ENCODE data around the gene SHB.

SHB gene

DNA sequence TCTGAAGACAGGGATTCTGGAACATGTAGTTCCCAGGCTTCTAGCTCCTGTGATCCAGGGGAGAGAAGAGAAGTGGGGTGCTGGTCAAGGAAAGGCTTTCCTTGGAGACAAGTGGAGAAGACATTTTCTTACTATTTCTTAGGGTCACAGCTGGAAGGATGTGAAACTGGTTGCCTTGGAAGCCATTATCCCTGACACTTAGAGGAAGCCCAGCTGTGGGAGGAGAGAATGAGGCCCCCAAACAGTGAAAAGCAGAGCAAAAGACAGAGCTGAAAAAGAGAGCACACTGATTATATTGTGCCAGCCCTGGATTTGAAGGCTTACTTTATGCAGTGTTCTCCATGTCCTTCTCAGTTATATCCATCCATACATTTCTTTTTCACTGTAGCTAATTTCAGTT is 17.5 kb upstream of the SHB start:
- no peak for FAIRE-seq

DNA sequence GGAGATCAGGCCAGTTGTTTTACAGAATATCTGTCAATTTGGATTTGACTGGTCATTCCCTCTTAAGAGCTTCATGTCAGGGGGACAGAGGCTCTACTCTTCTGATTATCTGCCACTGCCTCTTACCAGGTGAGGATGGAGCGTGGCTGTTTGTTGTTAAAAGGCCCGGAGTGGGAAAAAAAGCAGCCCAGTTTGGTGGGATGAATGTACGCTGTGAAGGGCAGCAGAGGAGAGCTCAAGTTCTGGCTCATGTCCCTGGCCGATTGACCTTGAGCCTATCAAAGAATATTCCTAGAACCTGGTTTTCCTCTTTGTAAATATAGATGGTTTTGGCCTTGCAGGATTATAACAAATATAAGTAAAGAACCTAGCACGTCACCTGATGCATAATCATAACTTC is 16.3 kb upstream of the SHB start:
- no peak for FAIRE-seq

DNA sequence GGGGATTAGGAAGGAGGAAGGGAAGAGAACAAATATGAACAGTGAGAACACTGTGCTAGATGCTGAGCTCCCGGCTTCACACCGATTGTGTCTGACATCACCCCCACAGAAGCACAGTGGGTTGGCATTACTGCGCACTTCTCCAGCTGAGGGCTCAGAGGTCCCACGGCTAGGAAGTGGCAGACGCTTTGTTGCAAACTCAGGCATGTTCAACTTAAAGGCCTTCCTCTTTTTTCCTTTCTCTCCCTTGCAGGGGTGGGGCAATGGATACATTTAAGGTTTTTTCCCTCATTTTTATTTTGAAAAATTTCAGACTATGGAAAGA is 15.5 kb upstream of the SHB start:
- no peak for FAIRE-seq

DNA sequence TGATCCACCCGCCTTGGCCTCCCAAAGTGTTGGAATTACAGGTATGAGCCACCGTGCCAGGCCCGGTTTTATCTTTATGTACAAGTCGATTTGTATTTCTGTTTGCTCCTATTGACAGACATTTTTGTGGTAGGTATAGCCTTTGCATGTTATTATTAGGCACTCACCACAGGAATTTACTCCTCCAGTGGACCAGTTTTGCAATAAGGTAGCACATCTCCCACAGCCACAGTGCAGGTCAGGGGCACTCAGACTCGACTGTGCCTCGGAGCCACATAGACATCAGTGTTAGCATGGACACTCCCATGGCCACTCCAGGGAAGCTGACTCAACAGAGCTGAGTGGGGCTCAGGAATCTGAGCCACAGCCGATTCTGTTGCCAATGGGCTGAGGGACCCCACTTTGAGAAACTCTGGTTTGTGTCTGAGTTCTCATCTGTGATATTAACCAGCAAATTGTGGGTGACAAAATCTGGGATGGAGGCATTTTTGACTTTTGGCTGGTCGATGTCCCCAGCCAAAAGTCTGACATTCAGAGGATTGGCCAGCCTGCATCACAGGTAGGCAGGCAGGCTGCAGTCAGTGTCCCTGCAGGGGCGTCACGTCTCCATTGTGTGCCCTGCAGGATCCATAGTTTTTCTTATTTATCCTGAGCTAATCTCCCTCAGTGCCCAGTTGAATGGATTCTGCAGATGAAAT is 15.0 kb upstream of the SHB start:
- FAIRE-seq = no peak

DNA sequence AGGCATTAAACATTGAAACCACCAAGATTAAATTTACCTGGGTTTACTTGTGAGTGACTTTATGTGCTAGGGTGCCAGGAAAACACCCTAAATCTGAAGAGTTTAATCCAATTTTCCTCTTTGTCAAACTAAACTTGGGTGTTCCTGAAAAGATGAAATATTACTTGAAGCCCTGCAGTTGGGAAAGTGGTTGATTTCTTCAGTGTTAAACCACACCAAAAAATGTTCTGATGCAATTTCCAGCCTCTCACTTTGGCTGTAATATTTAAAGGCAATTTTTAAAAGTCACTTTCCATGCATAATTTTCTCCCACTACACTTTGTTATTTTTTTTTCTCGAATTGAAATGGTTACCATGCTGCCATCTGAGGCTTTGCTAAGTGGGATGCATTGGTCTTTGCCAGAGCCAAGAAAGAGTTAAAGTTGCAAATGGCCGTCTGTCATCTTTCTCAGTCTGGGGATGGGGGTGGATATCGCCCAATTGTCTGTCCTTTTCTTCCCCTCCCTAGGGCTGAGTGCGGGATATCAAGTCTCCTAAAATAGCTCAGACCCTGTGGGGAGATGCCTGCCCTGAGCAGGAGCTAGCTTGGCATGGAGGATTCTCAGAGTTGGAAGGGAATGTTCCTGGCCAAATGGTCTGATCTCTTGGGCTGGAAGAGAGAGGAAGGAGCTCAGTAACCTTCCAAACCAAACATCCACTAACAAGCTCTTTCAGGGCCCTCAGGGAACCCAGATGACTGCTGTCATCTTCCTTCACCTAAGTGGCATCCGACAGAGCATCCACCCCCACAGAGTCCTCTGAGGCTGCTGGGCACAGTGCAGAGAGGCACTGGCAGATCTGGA is 13.6 kb upstream of the SHB start:
- no peak for FAIRE-seq

DNA sequence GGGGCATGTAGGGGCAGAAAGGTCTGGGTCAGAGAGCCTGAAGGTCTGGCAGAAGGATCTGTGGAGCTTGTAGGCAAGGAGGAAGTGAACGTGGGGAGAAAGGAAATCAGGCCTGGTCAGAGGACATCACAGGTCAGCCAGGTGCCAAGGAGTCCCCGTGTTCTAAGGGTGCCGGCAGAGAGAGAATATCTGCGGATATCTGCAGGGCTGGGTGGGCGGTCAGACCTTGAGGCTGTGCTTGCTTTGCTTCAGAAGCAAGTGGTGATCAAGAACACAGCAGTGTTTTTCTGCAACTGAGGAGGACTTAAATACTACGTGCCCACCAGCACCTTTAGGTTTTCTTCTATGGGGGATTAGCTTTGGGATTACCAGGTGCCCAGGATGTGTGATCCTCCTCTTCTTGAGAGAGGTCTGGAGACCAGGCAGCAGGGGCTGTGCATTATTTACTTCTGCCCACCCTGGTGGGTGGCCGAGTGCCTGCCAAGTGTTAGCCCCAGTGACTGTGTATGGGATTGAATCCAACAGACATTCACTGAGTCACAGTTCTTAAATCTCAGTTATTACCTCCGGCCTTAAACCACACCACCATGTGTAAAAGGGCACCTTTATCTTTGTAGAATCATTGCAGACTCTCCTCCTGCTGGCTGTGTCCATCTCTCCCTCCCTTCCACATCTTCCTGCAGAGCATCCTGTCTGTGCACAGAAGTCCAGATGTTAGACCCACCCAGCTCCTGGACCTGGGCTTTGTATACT is 12.5 kb upstream of the SHB start:
- FAIRE-seq = no peak

DNA sequence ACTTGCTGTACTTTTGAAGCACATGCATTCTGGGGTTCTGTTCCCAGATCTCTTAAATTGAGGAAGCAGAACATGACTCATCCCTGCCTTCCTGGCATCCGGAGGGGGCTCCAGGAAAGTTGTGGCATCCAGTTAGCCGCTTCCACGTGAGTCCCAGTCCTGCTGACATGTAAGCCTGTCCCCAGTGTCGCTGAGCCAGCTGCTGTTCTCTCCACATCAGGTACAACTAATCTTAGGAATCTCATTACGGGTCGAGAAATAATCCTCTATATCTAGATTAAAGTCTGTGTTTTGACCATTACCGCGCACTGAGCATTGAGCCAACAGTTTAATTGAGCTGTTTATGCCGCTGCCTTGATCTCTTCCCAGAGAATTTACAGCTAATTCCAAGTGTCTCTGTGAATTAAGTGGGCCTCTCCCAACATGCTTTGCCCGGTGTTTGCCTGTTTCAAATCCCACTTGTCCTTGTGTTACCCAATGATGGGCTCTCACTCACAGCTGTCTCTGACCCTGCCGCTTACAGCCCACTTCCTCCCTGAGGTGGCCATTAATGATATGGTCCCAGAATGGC is 10.5 kb upstream of the SHB start:
- FAIRE-seq = no peak

DNA sequence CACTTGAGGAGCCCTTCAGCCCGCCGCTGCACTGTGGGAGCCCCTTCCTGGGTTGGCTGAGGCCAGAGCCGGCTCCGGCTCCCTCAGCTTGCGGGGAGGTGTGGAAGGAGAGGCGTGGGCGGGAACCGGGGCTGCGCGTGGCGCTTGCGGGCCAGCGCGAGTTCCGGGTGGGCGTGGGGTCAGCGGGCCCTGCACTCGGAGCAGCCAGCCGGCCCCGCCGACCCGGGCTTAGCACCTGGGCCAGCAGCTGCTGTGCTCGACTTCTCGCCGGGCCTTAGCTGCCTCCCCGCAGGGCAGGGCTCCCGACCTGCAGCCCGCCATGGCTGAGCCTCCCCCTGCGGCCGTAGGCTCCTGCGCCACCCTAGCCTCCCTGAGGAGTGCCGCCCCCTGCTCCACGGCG is 6.2 kb upstream of the SHB start:
- no peak for FAIRE-seq

DNA sequence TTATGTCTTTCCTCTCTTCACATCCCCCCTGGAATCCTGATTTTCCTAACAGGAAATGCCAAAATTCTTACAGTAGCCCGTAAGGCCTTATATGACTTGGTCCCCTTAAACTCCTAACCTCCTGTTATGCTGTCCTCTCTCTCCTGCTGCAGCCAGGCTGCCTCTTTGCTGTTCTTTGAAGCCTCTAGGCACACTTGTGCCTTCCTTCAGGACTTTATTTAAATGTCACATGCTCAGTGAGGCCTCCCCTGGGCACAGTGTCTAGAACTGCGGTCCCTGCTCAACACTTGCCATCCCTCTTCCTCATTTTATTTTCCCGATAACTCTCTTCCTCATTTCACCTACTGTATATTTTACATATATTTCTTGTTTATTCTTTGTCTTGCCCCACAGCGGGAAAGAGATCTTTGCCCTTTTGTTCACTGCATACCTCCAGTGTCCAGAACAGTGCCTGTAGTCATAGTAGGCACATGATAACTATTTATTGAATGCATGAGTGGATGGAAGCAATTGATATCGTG is 5.5 kb upstream of the SHB start:
- FAIRE-seq = no peak

DNA sequence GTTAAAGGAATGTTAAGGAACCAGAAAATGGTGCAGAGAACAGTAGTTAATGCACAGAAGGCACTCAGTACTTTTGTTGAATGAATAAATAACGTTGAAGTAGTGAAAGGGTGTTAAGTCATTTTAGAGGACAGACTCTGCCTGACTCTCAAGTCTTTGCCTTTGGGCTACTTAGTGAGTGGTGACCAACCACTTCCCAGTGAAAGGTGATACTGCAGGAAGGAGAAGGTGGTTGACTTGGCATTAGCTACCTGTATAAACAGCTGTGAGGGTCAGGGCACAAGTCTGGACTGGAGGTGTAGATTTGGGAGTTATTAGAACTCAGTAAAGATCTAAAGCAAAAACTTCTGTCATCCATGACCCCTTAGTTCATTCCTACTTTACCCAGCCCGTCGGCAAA is 4.9 kb upstream of the SHB start:
- FAIRE-seq = no peak

DNA sequence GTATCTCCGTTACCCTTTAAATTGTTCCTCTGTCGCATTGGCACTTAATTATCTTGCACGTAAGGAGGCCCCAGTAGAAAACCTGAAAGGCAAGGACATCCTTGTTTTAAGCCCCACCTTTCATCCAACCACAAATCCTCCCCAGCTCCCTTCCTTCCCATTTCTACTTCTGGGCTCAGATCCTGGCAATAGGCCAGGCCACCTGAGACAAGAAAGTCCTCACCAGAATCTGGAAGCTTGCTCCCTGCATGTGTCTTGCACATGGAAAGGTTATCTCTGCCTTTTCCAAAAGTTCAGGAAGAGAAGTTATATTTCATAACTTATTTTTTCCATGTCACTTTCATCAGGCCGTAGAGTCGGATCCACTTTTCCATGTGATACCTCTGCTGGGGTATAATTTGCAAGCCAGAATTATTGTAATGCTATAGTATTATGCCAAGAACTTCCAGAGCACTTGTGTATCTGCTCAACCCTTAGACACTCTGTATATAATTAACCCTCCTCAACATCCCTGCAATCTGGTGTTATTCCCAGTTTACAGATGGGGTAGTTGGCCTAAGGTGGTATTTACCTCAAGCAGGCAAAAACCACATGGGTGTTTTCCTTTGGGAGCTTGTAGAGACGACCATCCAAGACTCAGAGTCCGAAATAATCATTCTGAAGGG is 2.6 kb upstream of the SHB start:
- FAIRE-seq = no peak

DNA sequence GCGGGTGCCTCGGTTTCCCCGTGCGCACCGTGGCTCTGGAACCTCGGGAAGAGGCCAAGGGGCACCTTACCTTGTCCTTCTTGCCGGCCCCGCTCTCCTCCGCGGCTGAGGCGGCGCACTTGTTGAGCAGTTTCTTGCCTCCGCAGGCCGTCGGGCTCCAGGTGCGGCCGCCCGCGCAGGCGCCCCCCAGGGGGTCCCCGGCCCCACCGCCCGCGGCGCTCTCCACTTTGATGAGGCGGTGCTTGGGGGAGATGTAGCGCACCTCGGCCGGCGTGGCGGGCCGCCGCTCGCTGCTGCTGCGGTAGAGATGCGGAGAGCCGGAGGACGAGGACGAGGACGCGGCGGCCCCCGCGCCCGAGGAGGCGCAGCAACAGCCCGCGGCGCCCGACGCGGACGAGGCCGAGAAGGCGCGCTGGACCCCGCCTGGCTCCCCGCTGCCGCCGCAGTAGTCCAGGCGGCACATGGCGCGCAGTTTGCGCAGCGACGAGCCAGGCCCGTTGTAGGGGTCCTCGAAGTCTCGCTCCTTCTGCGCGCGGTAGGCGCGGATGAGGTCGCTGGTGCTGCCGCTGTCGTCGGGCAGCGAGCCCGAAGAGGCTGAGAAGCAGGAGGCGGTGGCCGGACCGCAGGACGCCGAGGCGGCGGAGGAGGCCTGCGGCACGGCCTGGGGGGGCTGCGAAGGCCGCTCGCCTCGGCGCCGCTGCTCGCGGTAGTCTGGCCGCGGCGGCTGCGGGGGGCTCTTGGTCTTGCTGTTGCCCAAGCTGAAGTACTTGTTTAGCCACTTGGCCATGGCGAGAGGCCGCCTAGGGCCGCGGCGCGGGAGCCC is 957 bp downstream of the SHB start:
- FAIRE-seq = no peak

DNA sequence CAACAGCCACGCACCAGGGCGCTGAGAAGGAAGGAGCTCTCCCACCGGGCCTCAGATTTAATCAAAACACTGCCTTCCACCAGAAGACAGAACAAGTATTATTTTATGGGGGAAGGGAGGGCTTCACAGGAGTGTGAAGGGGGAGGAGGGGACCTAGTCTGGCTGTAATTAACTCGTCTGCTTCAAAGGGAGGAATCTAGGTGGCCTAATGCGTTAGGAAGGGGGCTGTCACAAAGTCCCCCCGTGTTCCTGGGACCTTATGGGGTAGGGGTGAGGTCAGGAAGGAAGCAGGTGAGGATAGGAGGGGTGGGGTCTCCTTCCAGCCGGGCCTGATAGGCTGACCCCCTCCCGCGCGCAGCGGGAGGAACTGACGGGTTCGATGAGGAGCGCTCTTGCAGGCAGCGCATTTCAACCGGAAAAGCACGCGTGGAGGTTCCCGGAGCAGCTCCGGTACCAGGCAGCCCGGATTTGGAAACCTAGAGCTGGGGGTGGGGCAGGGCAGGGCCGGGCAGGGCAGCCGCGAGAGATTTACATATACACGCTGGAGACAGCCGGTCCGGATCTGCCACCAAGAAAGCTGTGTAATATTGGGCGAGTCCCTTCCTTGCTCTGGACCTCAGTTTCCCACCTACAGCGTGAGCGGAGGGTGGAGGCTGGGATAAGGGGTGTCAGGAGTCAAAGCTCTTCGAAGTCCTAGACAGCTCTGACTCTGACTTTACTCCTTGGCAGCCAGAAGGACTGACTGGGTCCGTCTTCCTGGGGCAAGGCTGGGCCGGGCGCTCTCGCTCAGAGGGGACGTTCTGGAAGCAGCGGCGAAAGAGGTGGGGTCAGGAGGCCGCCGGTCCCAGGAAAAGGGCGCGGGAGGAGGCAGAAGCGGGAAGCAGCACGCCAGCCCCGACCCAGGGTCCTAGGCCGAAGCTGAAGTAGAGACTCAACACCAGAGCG is 1.8 kb downstream of the SHB start:
- FAIRE-seq = no peak

DNA sequence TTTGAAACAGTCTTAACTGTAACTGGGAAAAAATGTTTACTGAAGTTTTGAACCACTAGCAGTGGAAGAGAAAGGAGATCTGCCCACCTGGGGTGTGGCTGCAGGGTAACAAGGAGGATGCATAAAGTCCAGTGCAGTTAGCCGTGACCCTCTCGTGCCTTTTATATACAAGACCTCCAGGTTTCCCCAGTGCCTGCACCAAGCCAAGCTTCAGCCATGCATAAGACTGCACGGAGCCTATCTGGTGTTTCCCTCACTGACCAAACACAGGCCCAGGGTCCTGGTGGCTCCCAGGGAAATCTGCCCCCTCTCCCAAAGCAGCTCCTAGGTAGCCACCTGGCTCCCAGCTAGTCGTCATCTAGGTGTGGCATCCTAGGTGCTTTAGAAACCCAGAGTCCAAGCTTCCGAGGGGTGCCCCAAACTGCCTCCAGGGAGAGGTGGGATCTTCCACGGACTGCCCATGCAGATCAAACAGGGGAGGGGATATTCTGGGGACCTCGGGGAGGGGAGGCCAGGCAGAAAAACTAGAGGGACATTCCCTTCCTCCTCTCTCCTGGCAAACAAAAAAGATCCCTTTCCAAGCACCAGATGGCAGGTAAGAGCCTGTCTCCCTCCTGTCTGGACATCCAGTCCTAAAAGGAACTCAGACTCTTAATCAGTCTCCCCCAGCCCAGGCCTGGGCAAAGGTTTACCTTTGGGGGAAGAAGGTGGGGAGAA is 2.7 kb downstream of the SHB start:
- no peak for FAIRE-seq

DNA sequence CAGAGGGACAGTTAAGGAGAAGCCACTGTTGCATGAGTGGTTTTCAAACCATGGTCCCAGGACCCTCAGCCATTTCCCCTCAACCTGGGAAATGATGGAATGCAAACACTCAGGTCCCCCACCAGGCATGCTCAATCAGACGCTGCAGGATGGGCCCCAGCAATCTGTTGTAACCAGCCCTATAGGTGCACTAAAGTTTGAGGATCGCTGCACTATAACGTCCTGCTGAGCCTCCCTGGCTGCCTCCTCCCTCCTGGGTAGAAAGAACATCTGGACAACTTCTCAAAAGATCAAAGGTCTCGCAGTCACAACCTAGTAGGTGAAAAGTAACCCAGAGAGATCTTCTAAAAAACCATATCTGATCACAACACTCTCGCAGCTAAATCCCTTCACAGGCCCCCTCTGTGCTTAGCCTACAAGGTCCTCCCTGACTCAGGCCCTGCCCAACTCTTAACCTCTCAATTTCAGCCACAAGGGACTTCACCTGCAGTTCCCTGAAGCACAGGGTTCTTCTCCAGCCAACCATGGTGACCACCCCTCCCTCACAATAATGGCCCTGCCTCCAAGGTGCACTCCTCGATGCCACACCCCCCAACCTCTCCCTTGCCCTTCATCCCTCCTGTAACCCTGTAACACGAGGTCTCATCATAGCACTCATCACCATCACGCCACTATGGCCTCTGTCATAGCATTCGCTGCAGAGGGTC is 3.5 kb downstream of the SHB start:
- no peak for FAIRE-seq

DNA sequence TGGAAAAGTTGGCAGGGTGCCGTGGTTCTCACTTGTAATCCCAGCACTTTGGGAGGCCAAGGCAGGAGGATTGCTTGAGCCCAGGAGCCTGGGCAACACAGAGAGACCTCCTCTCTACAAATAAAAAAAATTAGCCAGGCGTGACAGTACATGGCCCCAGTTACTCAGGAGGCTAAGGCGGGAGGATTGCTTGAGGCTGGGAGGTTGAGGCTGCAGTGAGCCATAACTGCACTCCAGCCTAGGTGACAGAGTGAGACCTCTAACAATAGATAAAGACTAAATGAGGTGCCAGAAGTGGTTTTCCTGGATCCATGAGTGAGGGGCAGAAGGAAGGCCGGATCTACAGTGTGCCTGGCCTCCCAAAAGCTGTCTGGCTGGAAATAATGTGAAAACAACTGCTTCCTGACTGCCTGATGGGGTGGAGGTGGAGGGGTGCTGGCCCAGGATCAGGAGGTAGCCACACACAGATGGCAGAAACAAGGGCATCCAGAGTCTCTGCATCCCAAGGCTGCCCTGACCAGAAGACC is 4.1 kb downstream of the SHB start:
- no peak for FAIRE-seq

DNA sequence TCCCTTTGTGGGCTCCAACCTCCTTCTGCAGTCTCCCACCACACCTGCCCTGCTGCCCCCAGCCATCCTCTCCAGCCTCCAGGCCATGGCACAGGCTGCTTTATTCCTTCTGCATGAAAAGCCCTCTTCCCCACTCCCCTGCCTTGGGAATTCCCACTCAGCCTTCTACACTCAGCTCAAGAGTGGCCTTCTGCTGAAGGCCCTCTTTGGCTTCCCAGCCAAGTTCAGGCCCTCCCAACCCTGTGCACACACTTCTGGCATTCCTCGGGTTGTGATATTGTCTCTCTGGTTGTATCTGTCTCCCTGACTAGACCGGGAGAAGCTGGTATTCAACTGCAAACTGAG is 5.7 kb downstream of the SHB start:
- FAIRE-seq = no peak

DNA sequence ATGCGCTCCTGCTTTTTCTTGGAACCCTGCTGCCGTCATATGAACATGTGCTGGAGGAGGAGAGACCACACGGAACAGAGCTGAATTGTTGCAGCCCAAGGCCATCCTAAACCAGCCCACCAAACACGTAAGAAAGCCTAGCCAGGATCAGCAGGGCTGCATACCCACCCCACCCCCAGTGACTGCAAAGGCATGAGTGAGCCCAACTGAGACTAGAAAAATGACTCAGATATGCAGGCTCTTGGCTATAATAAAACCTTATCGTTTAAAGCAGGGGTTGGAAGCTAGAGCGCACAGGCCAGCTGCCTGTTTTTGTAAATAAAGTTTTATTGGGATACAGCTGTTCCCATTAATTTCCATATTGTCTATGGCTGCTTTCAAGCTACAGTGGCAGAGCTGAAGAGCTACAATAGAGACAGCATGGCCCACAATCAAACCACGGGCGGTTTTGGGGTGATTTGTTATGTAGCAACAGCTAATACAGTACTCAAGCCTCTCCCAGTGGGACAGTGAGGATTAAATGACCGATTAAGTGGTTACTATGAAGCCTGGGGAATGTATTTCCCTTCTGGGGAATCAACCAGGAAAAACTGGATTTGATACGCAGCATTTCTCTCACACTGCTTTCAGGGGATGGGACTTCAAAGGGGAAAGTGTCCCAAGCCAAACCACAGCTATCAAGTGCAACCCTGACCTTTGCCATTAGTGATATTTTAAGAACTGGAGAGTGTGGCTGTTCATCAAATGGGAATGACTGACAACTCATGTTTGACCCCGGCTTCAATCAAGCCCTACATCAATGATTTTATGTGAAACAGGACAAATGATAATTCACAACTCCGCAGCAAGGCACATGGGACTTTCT is 6.3 kb downstream of the SHB start:
- no peak for FAIRE-seq

All from A204.1 (cell line).